Nasal cavity respiratory epithelium epithelial cell of viscerocranial mucosa (primary cell): Measurements from ENCODE around the gene ITPKB. TPM values are rescaled to one million over a fixed set of nuclear protein-coding genes. Genes with fewer than 3 reads are reported as not detected.

Experiments used
- total RNA-seq: library from RNA; depleted of rRNA; stranded (reverse); fragments of >200 nt; gene quantifications from 2 replicates; pipeline ENCODE4 v1.2.3, GENCODE V29; 2014

ITPKB gene
- 1.7 and 8.8 TPM in 2 replicates for total RNA-seq

DNA sequence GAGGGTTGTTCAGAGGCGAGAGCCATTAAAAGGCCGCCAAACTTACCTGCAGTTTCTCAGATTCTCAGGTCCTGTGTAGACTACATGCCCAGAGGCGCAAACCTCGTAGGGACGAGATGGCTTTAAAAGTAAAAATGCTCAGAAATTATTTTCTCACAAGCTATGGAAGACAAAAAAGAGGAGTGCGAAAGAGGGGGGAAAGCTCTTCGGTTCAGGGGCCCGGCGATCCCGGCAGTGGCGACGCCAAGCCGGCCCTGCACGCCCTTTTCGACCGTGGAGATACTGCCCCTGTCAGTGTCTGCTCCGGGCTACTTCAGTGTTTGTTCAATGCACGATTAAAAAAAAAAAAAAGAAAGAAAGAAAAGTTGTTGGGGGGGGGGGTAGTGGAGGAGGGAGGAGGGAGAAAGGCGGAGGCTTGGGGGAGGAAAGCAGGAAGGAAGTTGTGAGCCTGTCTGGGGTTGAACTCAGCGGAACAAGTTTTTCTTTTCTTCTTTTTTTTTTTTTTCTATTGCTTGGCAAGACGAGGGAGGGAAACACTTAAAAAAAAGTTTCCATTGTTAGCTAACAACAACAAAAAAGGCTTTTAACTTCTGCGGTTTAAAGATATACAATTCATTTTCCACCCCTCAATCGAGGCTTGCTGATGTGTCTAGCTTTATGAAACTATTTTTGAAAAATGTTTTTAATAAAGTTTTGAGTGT lies at the start of gene ITPKB:
Gene ITPKB, minus strand, starts transcription at position 288 of the 701 bp plus-strand sequence. CDS start 1,824 bp downstream, outside the sequence.

Other genes with a start within 250 kb of the ITPKB start
- gene STUM, start 190.5 kb downstream of the ITPKB start, total RNA-seq: not detected in 2 replicates
- 13.3 and 18.0 TPM in 2 replicates for gene PSEN2, start 131.3 kb upstream of the ITPKB start, total RNA-seq
- 4.4 and 5.5 TPM in 2 replicates for gene COQ8A, start 201.0 kb upstream of the ITPKB start, total RNA-seq